H9 (cell line): Measurements from ENCODE around the gene ZBTB20. TPM values are rescaled to one million over a fixed set of nuclear protein-coding genes. Genes with fewer than 3 reads are reported as not detected.

Source experiments
- DNase-seq: peaks from one replicate; pipeline ENCODE4 v3.0.0-alpha.2; 2017
- H2AFZ ChIP-seq: one replicate; pipeline ENCODE4 v1.6.1; 2013; ENCODE audit warnings: mild to moderate bottlenecking, low read length, control low read depth, moderate library complexity
- H2AK5ac ChIP-seq: 2 replicates; pipeline ENCODE4 v1.6.1; 2013; ENCODE audit warnings: low read length, control low read depth, mixed read lengths; ENCODE audit not compliant: insufficient read length
- H2BK120ac ChIP-seq: one replicate; pipeline ENCODE4 v1.6.1; 2013; ENCODE audit warnings: low read depth, mild to moderate bottlenecking, low read length, control low read depth, inconsistent platforms; ENCODE audit not compliant: poor library complexity, severe bottlenecking
- H2BK12ac ChIP-seq: 2 replicates; pipeline ENCODE4 v1.6.1; 2013; ENCODE audit warnings: low read length, control low read depth, mixed read lengths, low read depth; ENCODE audit not compliant: insufficient read length
- H2BK15ac ChIP-seq: 2 replicates; pipeline ENCODE4 v1.6.1; 2013; ENCODE audit warnings: low read depth, low read length, control low read depth
- H2BK20ac ChIP-seq: one replicate; pipeline ENCODE4 v1.6.1; 2013; ENCODE audit warnings: low read depth, mild to moderate bottlenecking, low read length, control low read depth, inconsistent platforms; ENCODE audit not compliant: poor library complexity, severe bottlenecking
- H2BK5ac ChIP-seq: 2 replicates; pipeline ENCODE4 v1.6.1; 2013; ENCODE audit warnings: low read length, control low read depth, mixed read lengths; ENCODE audit not compliant: insufficient read length
- H3K14ac ChIP-seq: 2 replicates; pipeline ENCODE4 v1.6.1; 2013; ENCODE audit warnings: low read length, control low read depth; ENCODE audit not compliant: insufficient read depth
- H3K18ac ChIP-seq: 2 replicates; pipeline ENCODE4 v1.6.1; 2013; ENCODE audit warnings: low read depth, mild to moderate bottlenecking, mixed read lengths, low read length, control low read depth; ENCODE audit not compliant: insufficient read length
- H3K23ac ChIP-seq: 2 replicates; pipeline ENCODE4 v1.6.1; 2013; ENCODE audit warnings: low read length, control low read depth, mixed read lengths, low read depth; ENCODE audit not compliant: insufficient read length
- H3K23me2 ChIP-seq: 2 replicates; pipeline ENCODE4 v1.6.1; 2013; ENCODE audit warnings: low read depth, mild to moderate bottlenecking, mixed read lengths, low read length, control low read depth; ENCODE audit not compliant: insufficient read length, poor library complexity, severe bottlenecking
- H3K27ac ChIP-seq: 2 replicates; pipeline ENCODE4 v1.5.1; 2013; ENCODE audit warnings: low read length, control low read depth, mixed read lengths, low read depth; ENCODE audit not compliant: insufficient read length
- H3K27me3 ChIP-seq: 2 replicates; pipeline ENCODE4 v1.6.1; 2013; ENCODE audit warnings: low read length, control low read depth, inconsistent platforms; ENCODE audit not compliant: insufficient read depth
- H3K4ac ChIP-seq: 2 replicates; pipeline ENCODE4 v1.6.1; 2013; ENCODE audit warnings: low read depth, mild to moderate bottlenecking, control low read depth, inconsistent platforms, low read length, moderate library complexity
- H3K4me1 ChIP-seq: 2 replicates; pipeline ENCODE4 v1.6.1; 2013; ENCODE audit warnings: low read length, control low read depth, inconsistent platforms; ENCODE audit not compliant: insufficient read depth
- H3K4me2 ChIP-seq: 2 replicates; pipeline ENCODE4 v1.6.1; 2013; ENCODE audit warnings: low read length, control low read depth, mixed read lengths; ENCODE audit not compliant: insufficient read length, insufficient read depth
- H3K56ac ChIP-seq: 2 replicates; pipeline ENCODE4 v1.6.1; 2013; ENCODE audit warnings: low read depth, mild to moderate bottlenecking, mixed read lengths, low read length, control low read depth; ENCODE audit not compliant: insufficient read length
- H3K79me1 ChIP-seq: 2 replicates; pipeline ENCODE4 v1.6.1; 2013; ENCODE audit warnings: low read depth, mild to moderate bottlenecking, moderate library complexity, low read length, control low read depth, inconsistent platforms; ENCODE audit not compliant: insufficient read depth, poor library complexity, severe bottlenecking
- H3K79me2 ChIP-seq: 2 replicates; pipeline ENCODE4 v1.6.1; 2013; ENCODE audit warnings: low read length, control low read depth, inconsistent platforms; ENCODE audit not compliant: insufficient read depth
- H3K9ac ChIP-seq: 2 replicates; pipeline ENCODE4 v1.6.1; 2013; ENCODE audit warnings: low read length, control low read depth, mixed read lengths; ENCODE audit not compliant: insufficient read length; ENCODE audit errors: extremely low read depth
- H3K9me3 ChIP-seq: one replicate; pipeline ENCODE4 v1.6.1; 2013; ENCODE audit warnings: low read depth, low read length, inconsistent platforms; ENCODE audit not compliant: control insufficient read depth
- H3T11ph ChIP-seq: one replicate; pipeline ENCODE4 v1.6.1; 2013; ENCODE audit warnings: mild to moderate bottlenecking, low read length, control low read depth, inconsistent platforms
- H4K20me1 ChIP-seq: one replicate; pipeline ENCODE4 v1.6.1; 2013; ENCODE audit not compliant: control insufficient read depth, insufficient read length, insufficient read depth
- H4K5ac ChIP-seq: 2 replicates; pipeline ENCODE4 v1.6.1; 2013; ENCODE audit warnings: low read depth, mild to moderate bottlenecking, mixed read lengths, low read length, control low read depth; ENCODE audit not compliant: insufficient read length
- H4K8ac ChIP-seq: replicated peaks from 2 replicates; pipeline ENCODE4 v1.6.1; 2013; ENCODE audit warnings: low read length, control low read depth, mixed read lengths, low read depth; ENCODE audit not compliant: insufficient read length
- H4K91ac ChIP-seq: 2 replicates; pipeline ENCODE4 v1.6.1; 2013; ENCODE audit warnings: low read depth, mild to moderate bottlenecking, moderate library complexity, mixed read lengths, low read length, control low read depth; ENCODE audit not compliant: insufficient read length
- H3K27ac Mint-ChIP-seq, 3 experiments: 2 replicates in 2 of 3; 3 replicates in 1 of 3; pipeline ENCODE4 v1.8.0; 2020 to 2021; ENCODE audit warnings: mixed read lengths in 3 of 3, mild to moderate bottlenecking in 1 of 3, moderate library complexity in 1 of 3
- H3K27me3 Mint-ChIP-seq: 2 replicates; pipeline ENCODE4 v1.8.0; 2021; ENCODE audit warnings: low read depth, mild to moderate bottlenecking, moderate library complexity, mixed read lengths
- H3K36me3 Mint-ChIP-seq, 3 experiments: 2 replicates in 2 of 3; 3 replicates in 1 of 3; pipeline ENCODE4 v1.8.0; 2020 to 2021; ENCODE audit warnings: low read depth in 3 of 3, mixed read lengths in 3 of 3; ENCODE audit not compliant: insufficient read depth in 1 of 3
- H3K4me1 Mint-ChIP-seq, 2 experiments: 2 replicates each; pipeline ENCODE4 v1.8.0; 2020; ENCODE audit warnings: mixed read lengths in 2 of 2
- H3K4me3 Mint-ChIP-seq, 2 experiments: 2 replicates in 1 of 2; 3 replicates in 1 of 2; pipeline ENCODE4 v1.8.0; 2020 to 2021; ENCODE audit warnings: mild to moderate bottlenecking in 2 of 2, mixed read lengths in 2 of 2, moderate library complexity in 1 of 2
- H3K9me3 Mint-ChIP-seq, 2 experiments: 2 replicates in 1 of 2; 3 replicates in 1 of 2; pipeline ENCODE4 v1.8.0; 2020; ENCODE audit warnings: mild to moderate bottlenecking in 2 of 2, mixed read lengths in 2 of 2, moderate library complexity in 1 of 2
- CTCF ChIP-seq: fragments of 200-600 bp; sonication (generic); conservative IDR thresholded peaks from 3 replicates; pipeline ENCODE4 v1.8.0; 2021; ENCODE audit warnings: antibody characterized with exemption, mild to moderate bottlenecking
- WGBS: extraction: QIAGEN DNeasy Blood & Tissue Kit; methylation state at CpG from one replicate; pipeline ENCODE4 v1.1.7; 2013; ENCODE audit warnings: missing lambda C conversion rate, low lambda C conversion rate, mixed read lengths; ENCODE audit not compliant: insufficient read length; ENCODE audit errors: extremely low coverage; 5-methylcytosine and 5-hydroxymethylcytosine counted together
- total RNA-seq: library from RNA; stranded (reverse); gene quantifications from 2 replicates; pipeline ENCODE4 v1.2.1, GENCODE V29; 2021

ZBTB20 gene
- total RNA-seq, 1 experiment from 2014 or later: 0.70 TPM

- Histone ChIP-seq H3K9me3 (no peaks in the 10 kb centered on the region), H3K18ac (no peak overlapping the region), H3K79me1 (no peaks in the 10 kb centered on the region), H4K5ac (no peak overlapping the region), H3K27ac (no peak overlapping the region), H3K14ac (no peak overlapping the region), H2AFZ (no peak overlapping the region), H3K27me3 (no peaks in the 10 kb centered on the region), H2BK5ac (no peak overlapping the region), H4K8ac (no peak overlapping the region), H3K4me1 (no peaks in the 10 kb centered on the region; the same call in 1 of the 2 replicates), H2AK5ac (no peak overlapping the region), H2BK20ac (no peak overlapping the region), H4K20me1 (no peaks in the 10 kb centered on the region), H3K23me2 (peaks cover 2% of the 10 kb centered on the region), H3K4me2 (no peak overlapping the region), H3T11ph (no peak overlapping the region), H2BK120ac (no peak overlapping the region), H3K56ac (no peak overlapping the region), H3K9ac (no peak overlapping the region), H2BK12ac (no peak overlapping the region), H2BK15ac (no peak overlapping the region), H3K79me2 (no peaks in the 10 kb centered on the region), H3K4ac (no peak overlapping the region), H3K23ac (no peak overlapping the region), H4K91ac (no peak overlapping the region)
- peaks cover 46 to 54% of the 10 kb centered on the region in 2 experiments for H3K4me1 Mint-ChIP-seq
- peaks cover 0 to 7% (median 2%) of the 10 kb centered on the region in 3 experiments; a peak in 2 of 7 replicates for H3K36me3 Mint-ChIP-seq
- DNase-seq: no peak
- WGBS: no CpG with 5 or more reads among the region's 3 CpGs
- H3K4me3 Mint-ChIP-seq: no peak overlapping the region
- no peaks in the 10 kb centered on the region for H3K27me3 Mint-ChIP-seq
- no peak overlapping the region for H3K27ac Mint-ChIP-seq
- H3K9me3 Mint-ChIP-seq: peaks cover 0 to 2% of the 10 kb centered on the region in 2 experiments; a peak in 1 of 5 replicates
- no peak for TF ChIP-seq CTCF
Measured at GRCh38 chr3:114336857-114337256, 810.2 kb downstream of the ZBTB20 start.
